Measurements from ENCODE around the gene CD5L. TPM values are rescaled to one million over a fixed set of nuclear protein-coding genes. Genes with fewer than 3 reads are reported as not detected.

The CD5L gene
- total and polyA plus RNA-seq, 9 of the 15 experiments (the other 6 are each of a cell fraction or from before 2014, with no cell fraction given): not detected

GRCh38 chr1:157782931-157783330, 58.7 kb downstream of the CD5L start (continued):
- TF ChIP-seq, protein P1, sequence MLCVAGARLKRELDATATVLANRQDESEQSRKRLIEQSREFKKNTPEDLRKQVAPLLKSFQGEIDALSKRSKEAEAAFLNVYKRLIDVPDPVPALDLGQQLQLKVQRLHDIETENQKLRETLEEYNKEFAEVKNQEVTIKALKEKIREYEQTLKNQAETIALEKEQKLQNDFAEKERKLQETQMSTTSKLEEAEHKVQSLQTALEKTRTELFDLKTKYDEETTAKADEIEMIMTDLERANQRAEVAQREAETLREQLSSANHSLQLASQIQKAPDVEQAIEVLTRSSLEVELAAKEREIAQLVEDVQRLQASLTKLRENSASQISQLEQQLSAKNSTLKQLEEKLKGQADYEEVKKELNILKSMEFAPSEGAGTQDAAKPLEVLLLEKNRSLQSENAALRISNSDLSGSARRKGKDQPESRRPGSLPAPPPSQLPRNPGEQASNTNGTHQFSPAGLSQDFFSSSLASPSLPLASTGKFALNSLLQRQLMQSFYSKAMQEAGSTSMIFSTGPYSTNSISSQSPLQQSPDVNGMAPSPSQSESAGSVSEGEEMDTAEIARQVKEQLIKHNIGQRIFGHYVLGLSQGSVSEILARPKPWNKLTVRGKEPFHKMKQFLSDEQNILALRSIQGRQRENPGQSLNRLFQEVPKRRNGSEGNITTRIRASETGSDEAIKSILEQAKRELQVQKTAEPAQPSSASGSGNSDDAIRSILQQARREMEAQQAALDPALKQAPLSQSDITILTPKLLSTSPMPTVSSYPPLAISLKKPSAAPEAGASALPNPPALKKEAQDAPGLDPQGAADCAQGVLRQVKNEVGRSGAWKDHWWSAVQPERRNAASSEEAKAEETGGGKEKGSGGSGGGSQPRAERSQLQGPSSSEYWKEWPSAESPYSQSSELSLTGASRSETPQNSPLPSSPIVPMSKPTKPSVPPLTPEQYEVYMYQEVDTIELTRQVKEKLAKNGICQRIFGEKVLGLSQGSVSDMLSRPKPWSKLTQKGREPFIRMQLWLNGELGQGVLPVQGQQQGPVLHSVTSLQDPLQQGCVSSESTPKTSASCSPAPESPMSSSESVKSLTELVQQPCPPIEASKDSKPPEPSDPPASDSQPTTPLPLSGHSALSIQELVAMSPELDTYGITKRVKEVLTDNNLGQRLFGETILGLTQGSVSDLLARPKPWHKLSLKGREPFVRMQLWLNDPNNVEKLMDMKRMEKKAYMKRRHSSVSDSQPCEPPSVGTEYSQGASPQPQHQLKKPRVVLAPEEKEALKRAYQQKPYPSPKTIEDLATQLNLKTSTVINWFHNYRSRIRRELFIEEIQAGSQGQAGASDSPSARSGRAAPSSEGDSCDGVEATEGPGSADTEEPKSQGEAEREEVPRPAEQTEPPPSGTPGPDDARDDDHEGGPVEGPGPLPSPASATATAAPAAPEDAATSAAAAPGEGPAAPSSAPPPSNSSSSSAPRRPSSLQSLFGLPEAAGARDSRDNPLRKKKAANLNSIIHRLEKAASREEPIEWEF (CRISPR knock-in tag; IDR thresholded peaks at IDR 0.05): no peak
- TF ChIP-seq ZNF224 (CRISPR knock-in tag; IDR thresholded peaks at IDR 0.05) (no peak), ZC3H11A (IDR thresholded peaks at IDR 0.05; ENCODE audit: low read depth, low read length) (no peak), RAD51 (IDR thresholded peaks at IDR 0.05; ENCODE audit: borderline replicate concordance, low read depth) (no peak), ZNF696 (CRISPR knock-in tag; conservative IDR thresholded peaks at IDR 0.05) (no peak), BDP1 (IDR thresholded peaks at IDR 0.05; ENCODE audit: insufficient read depth, insufficient read length) (no peak)

- H3K4me2 ChIP-seq (ENCODE audit: insufficient read depth, low read length): no peak overlapping the region
- no peak overlapping the region for H3K4me3 ChIP-seq
- no TSS peak for BruUV-seq (replicated peaks)
- H3K79me2 ChIP-seq (ENCODE audit: control insufficient read depth, insufficient read depth, low read length): no peaks in the 10 kb centered on the region
- no peak overlapping the region for H3K9ac ChIP-seq (ENCODE audit: insufficient read depth in 1 of 2, low read depth in 2 of 2, low read length in 2 of 2)
- H4K20me1 ChIP-seq (replicated peaks; ENCODE audit: control insufficient read depth, insufficient read depth, low read length): no peaks in the 10 kb centered on the region
- no peak for DNase-seq (ENCODE audit: extremely low read depth in 1 of 4, low spot score in 3 of 4)
- in situ Hi-C loops (cut with MboI) (no loop called here), intact Hi-C loops (cut with micrococcal nuclease) (no loop called here)
- H2AFZ ChIP-seq (ENCODE audit: low read depth, low read length): no peak overlapping the region
- ChIA-PET POLR2A (no interaction called here), CTCF (ENCODE audit: low intra/inter-chr PET ratio) (no interaction called here)
- no peaks in the 10 kb centered on the region for H3K4me1 ChIP-seq (replicated peaks in 1 of 2; ENCODE audit: control insufficient read depth in 2 of 2, insufficient read depth in 2 of 2, low read length in 2 of 2)
- no peak overlapping the region for H3K27ac ChIP-seq (ENCODE audit: extremely low read depth, low read depth, low read length)
- no peak for ATAC-seq
- H3K27me3 ChIP-seq (ENCODE audit: control insufficient read depth in 2 of 2, insufficient read depth in 2 of 2, low read length in 2 of 2): no peaks in the 10 kb centered on the region
- no peaks in the 10 kb centered on the region for H3K9me3 ChIP-seq (replicated peaks; ENCODE audit: control insufficient read depth, insufficient read depth, low read depth, low read length)
- 0% methylated on average over 2 of the region's 2 CpGs for whole genome bisulfite sequencing (ENCODE audit: insufficient coverage, low coverage, missing lambda C conversion rate)
- no peaks in the 10 kb centered on the region for H3K36me3 ChIP-seq (ENCODE audit: control insufficient read depth, insufficient read depth, low read length)
- no peaks in the 10 kb centered on the region for H3K9me1 ChIP-seq (ENCODE audit: control insufficient read depth, insufficient read depth, low read length)
- no peak for FAIRE-seq
- TF ChIP-seq USF2 (CRISPR knock-in tag; IDR thresholded peaks at IDR 0.05): no peak
- TF ChIP-seq PHF21A (IDR thresholded peaks at IDR 0.05; ENCODE audit: borderline replicate concordance, low read depth): no peak
- TF ChIP-seq TEAD1 (CRISPR knock-in tag; IDR thresholded peaks at IDR 0.05): no peak
- TF ChIP-seq, protein P2, sequence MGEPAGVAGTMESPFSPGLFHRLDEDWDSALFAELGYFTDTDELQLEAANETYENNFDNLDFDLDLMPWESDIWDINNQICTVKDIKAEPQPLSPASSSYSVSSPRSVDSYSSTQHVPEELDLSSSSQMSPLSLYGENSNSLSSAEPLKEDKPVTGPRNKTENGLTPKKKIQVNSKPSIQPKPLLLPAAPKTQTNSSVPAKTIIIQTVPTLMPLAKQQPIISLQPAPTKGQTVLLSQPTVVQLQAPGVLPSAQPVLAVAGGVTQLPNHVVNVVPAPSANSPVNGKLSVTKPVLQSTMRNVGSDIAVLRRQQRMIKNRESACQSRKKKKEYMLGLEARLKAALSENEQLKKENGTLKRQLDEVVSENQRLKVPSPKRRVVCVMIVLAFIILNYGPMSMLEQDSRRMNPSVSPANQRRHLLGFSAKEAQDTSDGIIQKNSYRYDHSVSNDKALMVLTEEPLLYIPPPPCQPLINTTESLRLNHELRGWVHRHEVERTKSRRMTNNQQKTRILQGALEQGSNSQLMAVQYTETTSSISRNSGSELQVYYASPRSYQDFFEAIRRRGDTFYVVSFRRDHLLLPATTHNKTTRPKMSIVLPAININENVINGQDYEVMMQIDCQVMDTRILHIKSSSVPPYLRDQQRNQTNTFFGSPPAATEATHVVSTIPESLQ (CRISPR knock-in tag; IDR thresholded peaks at IDR 0.05): no peak
- TF ChIP-seq SAFB2 (IDR thresholded peaks at IDR 0.05; ENCODE audit: borderline replicate concordance, low read depth, low read length, severe bottlenecking): no peak
- TF ChIP-seq ZNF121 (CRISPR knock-in tag; conservative IDR thresholded peaks at IDR 0.05): no peak
- TF ChIP-seq TCFL5 (CRISPR knock-in tag; conservative IDR thresholded peaks at IDR 0.05): no peak
Observed at GRCh38 chr1:157781048-157781447, 60.6 kb downstream of the CD5L start.

Measured in K562 (cell line).